GM18520 (cell line): ENCODE results near the gene MMP25.
"Not testable (repeated sequence)": the region's sequence is repeated elsewhere in the genome, so short reads cannot be mapped to it uniquely, and the experiment has no call there.

ENCODE experiments used
- ATAC-seq: cut with Tn5 transposase; IDR thresholded peaks from one replicate; pipeline ENCODE4 v1.9.1; 2021; ENCODE audit not compliant: unreplicated experiment

The MMP25 gene

GRCh38 chr16:3071655-3072054 is 25.3 kb downstream of the MMP25 start:
- no peak for ATAC-seq

GRCh38 chr16:3072148-3072547 is 25.8 kb downstream of the MMP25 start:
- ATAC-seq, result not testable (repeated sequence)

GRCh38 chr16:3072576-3073263 is 26.4 kb downstream of the MMP25 start:
- ATAC-seq, result not testable (repeated sequence)

- ATAC-seq, result no peak
These were observed 27.1 kb downstream of the MMP25 start for GRCh38 chr16:3073448-3073847.

- ATAC-seq, result peak; percentile 40
These were observed 28.6 kb downstream of the MMP25 start for GRCh38 chr16:3074860-3075522.

GRCh38 chr16:3075523-3075915 is 29.2 kb downstream of the MMP25 start:
- ATAC-seq, result no peak

- ATAC-seq, result not testable (repeated sequence)
These were observed 29.6 kb downstream of the MMP25 start for GRCh38 chr16:3075946-3076345.

- ATAC-seq, result no peak
These were observed 30.2 kb downstream of the MMP25 start for GRCh38 chr16:3076577-3076976.

GRCh38 chr16:3080024-3080423 is 33.7 kb downstream of the MMP25 start:
- no peak for ATAC-seq

- ATAC-seq, result not testable (repeated sequence)
These were observed 35.6 kb downstream of the MMP25 start for GRCh38 chr16:3081957-3082356.

- not testable (repeated sequence) for ATAC-seq
These were observed 37.0 kb downstream of the MMP25 start for GRCh38 chr16:3083408-3083807.

- no peak for ATAC-seq
These were observed 38.1 kb downstream of the MMP25 start for GRCh38 chr16:3084491-3084890.

GRCh38 chr16:3084969-3085670 is 38.8 kb downstream of the MMP25 start:
- no peak for ATAC-seq

- no peak for ATAC-seq
These were observed 39.7 kb downstream of the MMP25 start for GRCh38 chr16:3085868-3086595.

GRCh38 chr16:3086596-3087242 is 40.4 kb downstream of the MMP25 start:
- no peak for ATAC-seq

GRCh38 chr16:3087243-3088235 is 41.2 kb downstream of the MMP25 start:
- no peak for ATAC-seq

- ATAC-seq, result no peak
These were observed 42.1 kb downstream of the MMP25 start for GRCh38 chr16:3088450-3088849.

- ATAC-seq, result no peak
These were observed 42.8 kb downstream of the MMP25 start for GRCh38 chr16:3088925-3089716.
